H9 (cell line): Measurements from ENCODE around the gene UMAD1. TPM values are rescaled to one million over a fixed set of nuclear protein-coding genes. Genes with fewer than 3 reads are reported as not detected.

Experiments
- DNase-seq: peaks from one replicate; pipeline ENCODE4 v3.0.0-alpha.2; 2017
- H2AFZ ChIP-seq: one replicate; pipeline ENCODE4 v1.6.1; 2013; ENCODE audit warnings: mild to moderate bottlenecking, low read length, control low read depth, moderate library complexity
- H2AK5ac ChIP-seq: 2 replicates; pipeline ENCODE4 v1.6.1; 2013; ENCODE audit warnings: low read length, control low read depth, mixed read lengths; ENCODE audit not compliant: insufficient read length
- H2BK120ac ChIP-seq: one replicate; pipeline ENCODE4 v1.6.1; 2013; ENCODE audit warnings: low read depth, mild to moderate bottlenecking, low read length, control low read depth, inconsistent platforms; ENCODE audit not compliant: poor library complexity, severe bottlenecking
- H2BK12ac ChIP-seq: 2 replicates; pipeline ENCODE4 v1.6.1; 2013; ENCODE audit warnings: low read length, control low read depth, mixed read lengths, low read depth; ENCODE audit not compliant: insufficient read length
- H2BK15ac ChIP-seq: 2 replicates; pipeline ENCODE4 v1.6.1; 2013; ENCODE audit warnings: low read depth, low read length, control low read depth
- H2BK20ac ChIP-seq: one replicate; pipeline ENCODE4 v1.6.1; 2013; ENCODE audit warnings: low read depth, mild to moderate bottlenecking, low read length, control low read depth, inconsistent platforms; ENCODE audit not compliant: poor library complexity, severe bottlenecking
- H2BK5ac ChIP-seq: 2 replicates; pipeline ENCODE4 v1.6.1; 2013; ENCODE audit warnings: low read length, control low read depth, mixed read lengths; ENCODE audit not compliant: insufficient read length
- H3K14ac ChIP-seq: 2 replicates; pipeline ENCODE4 v1.6.1; 2013; ENCODE audit warnings: low read length, control low read depth; ENCODE audit not compliant: insufficient read depth
- H3K18ac ChIP-seq: 2 replicates; pipeline ENCODE4 v1.6.1; 2013; ENCODE audit warnings: low read depth, mild to moderate bottlenecking, mixed read lengths, low read length, control low read depth; ENCODE audit not compliant: insufficient read length
- H3K23ac ChIP-seq: 2 replicates; pipeline ENCODE4 v1.6.1; 2013; ENCODE audit warnings: low read length, control low read depth, mixed read lengths, low read depth; ENCODE audit not compliant: insufficient read length
- H3K23me2 ChIP-seq: 2 replicates; pipeline ENCODE4 v1.6.1; 2013; ENCODE audit warnings: low read depth, mild to moderate bottlenecking, mixed read lengths, low read length, control low read depth; ENCODE audit not compliant: insufficient read length, poor library complexity, severe bottlenecking
- H3K27ac ChIP-seq: 2 replicates; pipeline ENCODE4 v1.5.1; 2013; ENCODE audit warnings: low read length, control low read depth, mixed read lengths, low read depth; ENCODE audit not compliant: insufficient read length
- H3K27me3 ChIP-seq: 2 replicates; pipeline ENCODE4 v1.6.1; 2013; ENCODE audit warnings: low read length, control low read depth, inconsistent platforms; ENCODE audit not compliant: insufficient read depth
- H3K4ac ChIP-seq: 2 replicates; pipeline ENCODE4 v1.6.1; 2013; ENCODE audit warnings: low read depth, mild to moderate bottlenecking, control low read depth, inconsistent platforms, low read length, moderate library complexity
- H3K4me1 ChIP-seq: 2 replicates; pipeline ENCODE4 v1.6.1; 2013; ENCODE audit warnings: low read length, control low read depth, inconsistent platforms; ENCODE audit not compliant: insufficient read depth
- H3K4me2 ChIP-seq: 2 replicates; pipeline ENCODE4 v1.6.1; 2013; ENCODE audit warnings: low read length, control low read depth, mixed read lengths; ENCODE audit not compliant: insufficient read length, insufficient read depth
- H3K56ac ChIP-seq: 2 replicates; pipeline ENCODE4 v1.6.1; 2013; ENCODE audit warnings: low read depth, mild to moderate bottlenecking, mixed read lengths, low read length, control low read depth; ENCODE audit not compliant: insufficient read length
- H3K79me1 ChIP-seq: 2 replicates; pipeline ENCODE4 v1.6.1; 2013; ENCODE audit warnings: low read depth, mild to moderate bottlenecking, moderate library complexity, low read length, control low read depth, inconsistent platforms; ENCODE audit not compliant: insufficient read depth, poor library complexity, severe bottlenecking
- H3K79me2 ChIP-seq: 2 replicates; pipeline ENCODE4 v1.6.1; 2013; ENCODE audit warnings: low read length, control low read depth, inconsistent platforms; ENCODE audit not compliant: insufficient read depth
- H3K9ac ChIP-seq: 2 replicates; pipeline ENCODE4 v1.6.1; 2013; ENCODE audit warnings: low read length, control low read depth, mixed read lengths; ENCODE audit not compliant: insufficient read length; ENCODE audit errors: extremely low read depth
- H3K9me3 ChIP-seq: one replicate; pipeline ENCODE4 v1.6.1; 2013; ENCODE audit warnings: low read depth, low read length, inconsistent platforms; ENCODE audit not compliant: control insufficient read depth
- H3T11ph ChIP-seq: one replicate; pipeline ENCODE4 v1.6.1; 2013; ENCODE audit warnings: mild to moderate bottlenecking, low read length, control low read depth, inconsistent platforms
- H4K20me1 ChIP-seq: one replicate; pipeline ENCODE4 v1.6.1; 2013; ENCODE audit not compliant: control insufficient read depth, insufficient read length, insufficient read depth
- H4K5ac ChIP-seq: 2 replicates; pipeline ENCODE4 v1.6.1; 2013; ENCODE audit warnings: low read depth, mild to moderate bottlenecking, mixed read lengths, low read length, control low read depth; ENCODE audit not compliant: insufficient read length
- H4K8ac ChIP-seq: replicated peaks from 2 replicates; pipeline ENCODE4 v1.6.1; 2013; ENCODE audit warnings: low read length, control low read depth, mixed read lengths, low read depth; ENCODE audit not compliant: insufficient read length
- H4K91ac ChIP-seq: 2 replicates; pipeline ENCODE4 v1.6.1; 2013; ENCODE audit warnings: low read depth, mild to moderate bottlenecking, moderate library complexity, mixed read lengths, low read length, control low read depth; ENCODE audit not compliant: insufficient read length
- H3K27ac Mint-ChIP-seq, 3 experiments: 2 replicates in 2 of 3; 3 replicates in 1 of 3; pipeline ENCODE4 v1.8.0; 2020 to 2021; ENCODE audit warnings: mixed read lengths in 3 of 3, mild to moderate bottlenecking in 1 of 3, moderate library complexity in 1 of 3
- H3K27me3 Mint-ChIP-seq: 2 replicates; pipeline ENCODE4 v1.8.0; 2021; ENCODE audit warnings: low read depth, mild to moderate bottlenecking, moderate library complexity, mixed read lengths
- H3K36me3 Mint-ChIP-seq, 3 experiments: 2 replicates in 2 of 3; 3 replicates in 1 of 3; pipeline ENCODE4 v1.8.0; 2020 to 2021; ENCODE audit warnings: low read depth in 3 of 3, mixed read lengths in 3 of 3; ENCODE audit not compliant: insufficient read depth in 1 of 3
- H3K4me1 Mint-ChIP-seq, 2 experiments: 2 replicates each; pipeline ENCODE4 v1.8.0; 2020; ENCODE audit warnings: mixed read lengths in 2 of 2
- H3K4me3 Mint-ChIP-seq, 2 experiments: 2 replicates in 1 of 2; 3 replicates in 1 of 2; pipeline ENCODE4 v1.8.0; 2020 to 2021; ENCODE audit warnings: mild to moderate bottlenecking in 2 of 2, mixed read lengths in 2 of 2, moderate library complexity in 1 of 2
- H3K9me3 Mint-ChIP-seq, 2 experiments: 2 replicates in 1 of 2; 3 replicates in 1 of 2; pipeline ENCODE4 v1.8.0; 2020; ENCODE audit warnings: mild to moderate bottlenecking in 2 of 2, mixed read lengths in 2 of 2, moderate library complexity in 1 of 2
- CTCF ChIP-seq: fragments of 200-600 bp; sonication (generic); conservative IDR thresholded peaks from 3 replicates; pipeline ENCODE4 v1.8.0; 2021; ENCODE audit warnings: antibody characterized with exemption, mild to moderate bottlenecking
- WGBS: extraction: QIAGEN DNeasy Blood & Tissue Kit; methylation state at CpG from one replicate; pipeline ENCODE4 v1.1.7; 2013; ENCODE audit warnings: missing lambda C conversion rate, low lambda C conversion rate, mixed read lengths; ENCODE audit not compliant: insufficient read length; ENCODE audit errors: extremely low coverage; 5-methylcytosine and 5-hydroxymethylcytosine counted together
- total RNA-seq: library from RNA; stranded (reverse); gene quantifications from 2 replicates; pipeline ENCODE4 v1.2.1, GENCODE V29; 2021

UMAD1 gene
- total RNA-seq, 1 experiment from 2014 or later = 8.9 TPM

- H3T11ph ChIP-seq = no peak overlapping the region
- H2BK15ac ChIP-seq = no peak overlapping the region
- H3K4me2 ChIP-seq = no peak overlapping the region
- no peak overlapping the region for H3K56ac ChIP-seq
- H3K27me3 ChIP-seq = no peaks in the 10 kb centered on the region
- no peak overlapping the region for H4K5ac ChIP-seq
- H3K4me3 Mint-ChIP-seq = no peak overlapping the region
- H2BK12ac ChIP-seq = no peak overlapping the region
- H3K9me3 ChIP-seq = no peaks in the 10 kb centered on the region
- no peak overlapping the region for H3K14ac ChIP-seq
- no peaks in the 10 kb centered on the region for H3K4me1 ChIP-seq
- no peaks in the 10 kb centered on the region for H3K79me1 ChIP-seq
- no peak overlapping the region for H3K27ac ChIP-seq
- peaks cover under 1% of the 10 kb centered on the region; the same call in 1 of the 2 replicates for H3K27me3 Mint-ChIP-seq
- H3K27ac Mint-ChIP-seq = no peak overlapping the region
- no peak for DNase-seq
- WGBS = no CpG with 5 or more reads among the region's 1 CpG
- H2BK5ac ChIP-seq = no peak overlapping the region
- no peak overlapping the region for H2BK120ac ChIP-seq
- no peak overlapping the region for H3K4ac ChIP-seq
- no peak overlapping the region for H4K8ac ChIP-seq
- no peak overlapping the region for H3K18ac ChIP-seq
- no peaks in the 10 kb centered on the region for H3K79me2 ChIP-seq
- H4K20me1 ChIP-seq = no peaks in the 10 kb centered on the region
- no peak overlapping the region for H3K9ac ChIP-seq
- no peak; the same call in 2 of the 3 replicates for TF ChIP-seq CTCF
- H2BK20ac ChIP-seq = no peak overlapping the region
- no peak overlapping the region for H2AK5ac ChIP-seq
- H3K23ac ChIP-seq = no peak overlapping the region
- H3K23me2 ChIP-seq = no peaks in the 10 kb centered on the region
- H3K9me3 Mint-ChIP-seq = peaks cover 18 to 29% of the 10 kb centered on the region in 2 experiments
- no peaks in the 10 kb centered on the region for H3K4me1 Mint-ChIP-seq
- H2AFZ ChIP-seq = no peak overlapping the region
- peaks cover 61 to 78% (median 72%) of the 10 kb centered on the region in 3 experiments for H3K36me3 Mint-ChIP-seq
- no peak overlapping the region for H4K91ac ChIP-seq
These were observed 45.1 kb upstream of the UMAD1 start for GRCh38 chr7:7595451-7595850.
